HEK293 (cell line): ENCODE measurements around the gene RHOD.

Experiments
- BCL11A ChIP-seq: fragments of 450-650 bp; formaldehyde crosslinking; IDR thresholded peaks from 2 replicates; pipeline ENCODE4 v1.5.1; 2016; ENCODE audit warnings: low read depth, missing biosample characterization, missing genetic modification characterization
- BCL11B ChIP-seq: fragments of 450-650 bp; formaldehyde crosslinking; IDR thresholded peaks from 2 replicates; pipeline ENCODE4 v1.5.1; 2016; ENCODE audit warnings: low read depth, missing biosample characterization, missing genetic modification characterization
- EGR2 ChIP-seq: fragments of 450-650 bp; formaldehyde crosslinking; IDR thresholded peaks from 2 replicates; pipeline ENCODE4 v1.5.1; 2016; ENCODE audit warnings: low read depth, missing biosample characterization, missing genetic modification characterization
- GLIS1 ChIP-seq: fragments of 450-650 bp; formaldehyde crosslinking; IDR thresholded peaks from 2 replicates; pipeline ENCODE4 v1.5.1; 2016; ENCODE audit warnings: missing biosample characterization, missing genetic modification characterization
- HOXD13 ChIP-seq: sonication (generic); formaldehyde crosslinking; IDR thresholded peaks from 2 replicates; pipeline ENCODE4 v1.8.0; 2022; ENCODE audit warnings: missing genetic modification reagents, borderline replicate concordance
- IKZF3 ChIP-seq: fragments of 450-650 bp; IDR thresholded peaks from 2 replicates; pipeline ENCODE4 v1.5.0; 2018; ENCODE audit warnings: missing biosample characterization, mild to moderate bottlenecking, missing genetic modification characterization, moderate library complexity
- KLF10 ChIP-seq: fragments of 450-650 bp; IDR thresholded peaks from 2 replicates; pipeline ENCODE4 v1.5.1; 2018; ENCODE audit warnings: missing biosample characterization, mild to moderate bottlenecking, missing genetic modification characterization
- KLF9 ChIP-seq: fragments of 450-650 bp; formaldehyde crosslinking; IDR thresholded peaks from 2 replicates; pipeline ENCODE4 v1.5.1; 2016; ENCODE audit warnings: missing biosample characterization, missing genetic modification characterization, low read depth
- PATZ1 ChIP-seq: fragments of 450-650 bp; formaldehyde crosslinking; IDR thresholded peaks from 2 replicates; pipeline ENCODE4 v1.5.1; 2016; ENCODE audit warnings: missing biosample characterization, missing genetic modification characterization
- PRDM10 ChIP-seq: fragments of 450-650 bp; formaldehyde crosslinking; IDR thresholded peaks from 2 replicates; pipeline ENCODE4 v1.5.1; 2016; ENCODE audit warnings: missing biosample characterization, missing genetic modification characterization
- SP2 ChIP-seq: fragments of 450-650 bp; formaldehyde crosslinking; IDR thresholded peaks from 2 replicates; pipeline ENCODE4 v1.5.1; 2016; ENCODE audit warnings: missing biosample characterization, missing genetic modification characterization
- SP7 ChIP-seq: fragments of 450-650 bp; formaldehyde crosslinking; IDR thresholded peaks from 2 replicates; pipeline ENCODE4 v1.5.1; 2016; ENCODE audit warnings: missing biosample characterization, missing genetic modification characterization
- ZBTB17 ChIP-seq: fragments of 450-650 bp; formaldehyde crosslinking; IDR thresholded peaks from 2 replicates; pipeline ENCODE4 v1.5.1; 2016; ENCODE audit warnings: missing biosample characterization, missing genetic modification characterization
- ZEB2 ChIP-seq: fragments of 450-650 bp; formaldehyde crosslinking; IDR thresholded peaks from 2 replicates; pipeline ENCODE4 v1.5.1; 2016; ENCODE audit warnings: missing biosample characterization, missing genetic modification characterization
- ZFP3 ChIP-seq: fragments of 450-650 bp; formaldehyde crosslinking; IDR thresholded peaks from 2 replicates; pipeline ENCODE4 v1.5.1; 2016; ENCODE audit warnings: low read depth, missing biosample characterization, missing genetic modification characterization
- ZNF121 ChIP-seq: fragments of 450-650 bp; formaldehyde crosslinking; IDR thresholded peaks from 2 replicates; pipeline ENCODE4 v1.5.1; 2016; ENCODE audit warnings: missing biosample characterization, missing genetic modification characterization
- ZNF138 ChIP-seq: fragments of 450-650 bp; formaldehyde crosslinking; IDR thresholded peaks from 2 replicates; pipeline ENCODE4 v1.5.1; 2016; ENCODE audit warnings: missing biosample characterization, missing genetic modification characterization, borderline replicate concordance
- ZNF202 ChIP-seq: fragments of 450-650 bp; formaldehyde crosslinking; IDR thresholded peaks from 2 replicates; pipeline ENCODE4 v1.5.1; 2016; ENCODE audit warnings: missing biosample characterization, missing genetic modification characterization, borderline replicate concordance
- ZNF214 ChIP-seq: fragments of 450-650 bp; formaldehyde crosslinking; IDR thresholded peaks from 2 replicates; pipeline ENCODE4 v1.5.1; 2017; ENCODE audit warnings: missing biosample characterization, mild to moderate bottlenecking, missing genetic modification characterization, borderline replicate concordance
- ZNF366 ChIP-seq: fragments of 450-650 bp; formaldehyde crosslinking; conservative IDR thresholded peaks from 2 replicates; pipeline ENCODE4 v1.5.1; 2016; ENCODE audit warnings: missing biosample characterization, missing genetic modification characterization
- ZNF521 ChIP-seq: fragments of 450-650 bp; formaldehyde crosslinking; IDR thresholded peaks from 2 replicates; pipeline ENCODE4 v1.5.1; 2017; ENCODE audit warnings: missing biosample characterization, mild to moderate bottlenecking, missing genetic modification characterization
- ZNF585B ChIP-seq: fragments of 450-650 bp; formaldehyde crosslinking; IDR thresholded peaks from 2 replicates; pipeline ENCODE4 v1.5.1; 2016; ENCODE audit warnings: missing biosample characterization, missing genetic modification characterization
- ZNF596 ChIP-seq: fragments of 450-650 bp; IDR thresholded peaks from 2 replicates; pipeline ENCODE4 v1.5.0; 2018; ENCODE audit warnings: missing biosample characterization, mild to moderate bottlenecking, missing genetic modification characterization, moderate library complexity
- ZNF600 ChIP-seq: fragments of 450-650 bp; formaldehyde crosslinking; IDR thresholded peaks from 2 replicates; pipeline ENCODE4 v1.5.1; 2016; ENCODE audit warnings: missing biosample characterization, missing genetic modification characterization
- ZNF624 ChIP-seq: fragments of 450-650 bp; formaldehyde crosslinking; IDR thresholded peaks from 2 replicates; pipeline ENCODE4 v1.5.1; 2017; ENCODE audit warnings: missing biosample characterization, missing genetic modification characterization
- ZNF645 ChIP-seq: fragments of 450-650 bp; formaldehyde crosslinking; IDR thresholded peaks from 2 replicates; pipeline ENCODE4; 2016; ENCODE audit warnings: missing biosample characterization, missing genetic modification characterization
- ZNF837 ChIP-seq: fragments of 450-650 bp; formaldehyde crosslinking; IDR thresholded peaks from 2 replicates; pipeline ENCODE4 v1.5.1; 2016; ENCODE audit warnings: missing biosample characterization, missing genetic modification characterization
- ZXDB ChIP-seq: fragments of 450-650 bp; formaldehyde crosslinking; IDR thresholded peaks from 2 replicates; pipeline ENCODE4 v1.5.1; 2016; ENCODE audit warnings: missing biosample characterization, missing genetic modification characterization
- TF ChIP-seq, protein P1 (sequence below): fragments of 450-650 bp; formaldehyde crosslinking; IDR thresholded peaks from 2 replicates; pipeline ENCODE4 v1.5.1; 2016; ENCODE audit warnings: missing biosample characterization, missing genetic modification characterization, borderline replicate concordance

The RHOD gene

DNA sequence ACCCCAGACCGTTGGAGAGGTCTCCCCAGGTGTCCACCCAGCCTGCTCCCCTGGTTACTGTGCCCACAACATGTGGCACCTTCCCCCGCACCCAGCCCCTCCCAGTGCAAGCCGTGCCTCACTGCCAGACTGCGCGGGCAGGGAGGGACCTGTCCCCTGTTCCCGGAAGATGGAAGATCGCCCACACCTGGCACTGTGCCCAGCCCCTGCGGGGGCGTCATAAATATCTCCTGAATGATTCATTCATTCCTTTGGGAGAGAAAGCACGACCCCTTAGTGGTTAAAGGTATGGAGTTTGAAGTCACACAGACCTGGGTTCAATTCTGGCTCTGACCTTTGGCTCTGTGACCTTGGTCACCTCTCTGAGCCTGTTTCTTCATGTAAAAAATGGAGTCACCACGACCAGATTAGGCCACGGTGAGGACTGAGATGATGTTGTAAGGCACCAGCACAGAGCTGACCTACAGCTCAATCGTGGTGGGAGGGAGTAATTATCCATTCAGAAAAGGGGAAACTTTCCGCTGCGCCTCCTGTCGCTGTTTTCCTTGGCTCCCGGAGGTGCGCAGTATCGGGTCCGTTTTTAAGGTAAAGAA, 34.2 kb upstream of the RHOD start (continued):
- TF ChIP-seq BCL11A (tag by site-specific recombination), result peak; percentile 65
- no peak; the same call in 1 of the 2 replicates for TF ChIP-seq SP2
- TF ChIP-seq PRDM10 (tag by site-specific recombination), result peak; percentile 69; the same call in 1 of the 2 replicates
- TF ChIP-seq ZNF121, result no peak
- no peak for TF ChIP-seq PATZ1 (tag by site-specific recombination)
- TF ChIP-seq ZNF521 (tag by site-specific recombination), result no peak
- TF ChIP-seq ZEB2, result peak; percentile 70; the same call in 1 of the 2 replicates
- TF ChIP-seq ZNF596 (tag by site-specific recombination), result no peak
- TF ChIP-seq IKZF3 (tag by site-specific recombination), result peak; percentile 72
- TF ChIP-seq ZXDB (tag by site-specific recombination), result peak; percentile 59
- no peak for TF ChIP-seq ZNF138
- no peak for TF ChIP-seq KLF9
- peak; percentile 87 for TF ChIP-seq BCL11B
- TF ChIP-seq SP7 (tag by site-specific recombination), result peak; percentile 49; the same call in 1 of the 2 replicates
- peak; percentile 83 for TF ChIP-seq GLIS1 (tag by site-specific recombination)
- TF ChIP-seq ZBTB17 (tag by site-specific recombination), result peak; percentile 56
- peak; percentile 28; the same call in 1 of the 2 replicates for TF ChIP-seq ZNF600
- no peak for TF ChIP-seq ZNF202 (tag by site-specific recombination)
- TF ChIP-seq KLF10, result peak; percentile 67
- TF ChIP-seq, protein P1, sequence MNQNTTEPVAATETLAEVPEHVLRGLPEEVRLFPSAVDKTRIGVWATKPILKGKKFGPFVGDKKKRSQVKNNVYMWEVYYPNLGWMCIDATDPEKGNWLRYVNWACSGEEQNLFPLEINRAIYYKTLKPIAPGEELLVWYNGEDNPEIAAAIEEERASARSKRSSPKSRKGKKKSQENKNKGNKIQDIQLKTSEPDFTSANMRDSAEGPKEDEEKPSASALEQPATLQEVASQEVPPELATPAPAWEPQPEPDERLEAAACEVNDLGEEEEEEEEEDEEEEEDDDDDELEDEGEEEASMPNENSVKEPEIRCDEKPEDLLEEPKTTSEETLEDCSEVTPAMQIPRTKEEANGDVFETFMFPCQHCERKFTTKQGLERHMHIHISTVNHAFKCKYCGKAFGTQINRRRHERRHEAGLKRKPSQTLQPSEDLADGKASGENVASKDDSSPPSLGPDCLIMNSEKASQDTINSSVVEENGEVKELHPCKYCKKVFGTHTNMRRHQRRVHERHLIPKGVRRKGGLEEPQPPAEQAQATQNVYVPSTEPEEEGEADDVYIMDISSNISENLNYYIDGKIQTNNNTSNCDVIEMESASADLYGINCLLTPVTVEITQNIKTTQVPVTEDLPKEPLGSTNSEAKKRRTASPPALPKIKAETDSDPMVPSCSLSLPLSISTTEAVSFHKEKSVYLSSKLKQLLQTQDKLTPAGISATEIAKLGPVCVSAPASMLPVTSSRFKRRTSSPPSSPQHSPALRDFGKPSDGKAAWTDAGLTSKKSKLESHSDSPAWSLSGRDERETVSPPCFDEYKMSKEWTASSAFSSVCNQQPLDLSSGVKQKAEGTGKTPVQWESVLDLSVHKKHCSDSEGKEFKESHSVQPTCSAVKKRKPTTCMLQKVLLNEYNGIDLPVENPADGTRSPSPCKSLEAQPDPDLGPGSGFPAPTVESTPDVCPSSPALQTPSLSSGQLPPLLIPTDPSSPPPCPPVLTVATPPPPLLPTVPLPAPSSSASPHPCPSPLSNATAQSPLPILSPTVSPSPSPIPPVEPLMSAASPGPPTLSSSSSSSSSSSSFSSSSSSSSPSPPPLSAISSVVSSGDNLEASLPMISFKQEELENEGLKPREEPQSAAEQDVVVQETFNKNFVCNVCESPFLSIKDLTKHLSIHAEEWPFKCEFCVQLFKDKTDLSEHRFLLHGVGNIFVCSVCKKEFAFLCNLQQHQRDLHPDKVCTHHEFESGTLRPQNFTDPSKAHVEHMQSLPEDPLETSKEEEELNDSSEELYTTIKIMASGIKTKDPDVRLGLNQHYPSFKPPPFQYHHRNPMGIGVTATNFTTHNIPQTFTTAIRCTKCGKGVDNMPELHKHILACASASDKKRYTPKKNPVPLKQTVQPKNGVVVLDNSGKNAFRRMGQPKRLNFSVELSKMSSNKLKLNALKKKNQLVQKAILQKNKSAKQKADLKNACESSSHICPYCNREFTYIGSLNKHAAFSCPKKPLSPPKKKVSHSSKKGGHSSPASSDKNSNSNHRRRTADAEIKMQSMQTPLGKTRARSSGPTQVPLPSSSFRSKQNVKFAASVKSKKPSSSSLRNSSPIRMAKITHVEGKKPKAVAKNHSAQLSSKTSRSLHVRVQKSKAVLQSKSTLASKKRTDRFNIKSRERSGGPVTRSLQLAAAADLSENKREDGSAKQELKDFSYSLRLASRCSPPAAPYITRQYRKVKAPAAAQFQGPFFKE (tag by site-specific recombination), result no peak
- TF ChIP-seq ZNF645 (tag by site-specific recombination), result no peak
- peak; percentile 41 for TF ChIP-seq ZNF366
- TF ChIP-seq ZNF214, result no peak
- TF ChIP-seq ZFP3, result no peak
- no peak for TF ChIP-seq ZNF837 (tag by site-specific recombination)
- no peak for TF ChIP-seq ZNF624 (tag by site-specific recombination)
- TF ChIP-seq EGR2, result peak; percentile 80
- no peak for TF ChIP-seq HOXD13 (CRISPR knock-in tag)
- no peak for TF ChIP-seq ZNF585B (tag by site-specific recombination)
